ENCODE measurements around the gene TTLL10.

TTLL10 gene

GRCh38 chr1:1206376-1206965 lies 32.8 kb downstream of the TTLL10 start, which contains the start of gene TNFRSF18:
Gene TNFRSF18 (minus strand): TSS chr1:1206592. CDS start chr1:1206571, 21 bp downstream.
- no peak for DNase-seq (ENCODE audit: low read depth)

- DNase-seq (ENCODE audit: low read depth): no peak
These were observed 33.4 kb downstream of the TTLL10 start for GRCh38 chr1:1206966-1207531.

GRCh38 chr1:1207571-1207892 lies 33.9 kb downstream of the TTLL10 start:
- no peak for DNase-seq (ENCODE audit: low read depth)

- DNase-seq (ENCODE audit: low read depth): no peak
These were observed 35.2 kb downstream of the TTLL10 start for GRCh38 chr1:1208713-1209433.

GRCh38 chr1:1210726-1211540 lies 37.3 kb downstream of the TTLL10 start:
- no peak for DNase-seq (ENCODE audit: low read depth)

GRCh38 chr1:1211541-1212441 lies 38.1 kb downstream of the TTLL10 start:
- no peak for DNase-seq (ENCODE audit: low read depth)

GRCh38 chr1:1212780-1213344 lies 39.2 kb downstream of the TTLL10 start:
- DNase-seq (ENCODE audit: low read depth): no peak

GRCh38 chr1:1213345-1214265 lies 39.9 kb downstream of the TTLL10 start, which contains the start of gene TNFRSF4:
Gene TNFRSF4 (minus strand): TSS chr1:1214153. CDS start chr1:1214127, 26 bp downstream.
- no peak for DNase-seq (ENCODE audit: low read depth)

GRCh38 chr1:1215080-1215676 lies 41.5 kb downstream of the TTLL10 start:
- no peak for DNase-seq (ENCODE audit: low read depth)

- no peak for DNase-seq (ENCODE audit: low read depth)
These were observed 42.4 kb downstream of the TTLL10 start for GRCh38 chr1:1215881-1216605.

- no peak for DNase-seq (ENCODE audit: low read depth)
These were observed 43.3 kb downstream of the TTLL10 start for GRCh38 chr1:1216770-1217620.

GRCh38 chr1:1217621-1218523 lies 44.2 kb downstream of the TTLL10 start:
- DNase-seq (ENCODE audit: low read depth): no peak

GRCh38 chr1:1218524-1219200 lies 45.0 kb downstream of the TTLL10 start:
- no peak for DNase-seq (ENCODE audit: low read depth)

GRCh38 chr1:1219341-1219740 lies 45.7 kb downstream of the TTLL10 start:
- no peak for DNase-seq (ENCODE audit: low read depth)

- DNase-seq (ENCODE audit: low read depth): no peak
These were observed 46.5 kb downstream of the TTLL10 start for GRCh38 chr1:1220197-1220596.

- no peak for DNase-seq (ENCODE audit: low read depth)
These were observed 48.4 kb downstream of the TTLL10 start for GRCh38 chr1:1221887-1222574.
